Keratinocyte (primary cell): ENCODE results near the gene CORO1C.

ENCODE experiments used
- CTCF ChIP-seq, 3 experiments: IDR thresholded peaks in 1 of 3; conservative IDR thresholded peaks in 1 of 3; optimal IDR thresholded peaks in 1 of 3; 2 replicates in 2 of 3; 3 replicates in 1 of 3; pipeline versions ENCODE3 to v1.5.1; 2011; ENCODE audit warnings: low read length in 3 of 3, mild to moderate bottlenecking in 3 of 3, moderate library complexity in 2 of 3, control low read depth in 1 of 3, inconsistent platforms in 1 of 3; ENCODE audit not compliant: insufficient read depth in 2 of 3; ENCODE audit errors: extremely low read depth in 1 of 3
- EZH2 ChIP-seq: IDR thresholded peaks from one replicate; pipeline ENCODE4 v1.6.1; 2012; ENCODE audit warnings: inconsistent platforms, mild to moderate bottlenecking, low read length, moderate library complexity

GRCh38 chr12:108729612-108730364 is 1.5 kb downstream of the CORO1C start:
- TF ChIP-seq CTCF (optimal IDR thresholded peaks at IDR 0.05 in 1 of 3, IDR thresholded peaks at IDR 0.05 in 1 of 3, conservative IDR thresholded peaks at IDR 0.05 in 1 of 3; ENCODE audit: extremely low read depth in 1 of 3, insufficient read depth in 2 of 3, low read length in 3 of 3): no peak
- TF ChIP-seq EZH2: no peak
